ENCODE data around the gene AUTS2.

Gene AUTS2

GRCh38 chr7:70785427-70785826 lies 1187.2 kb downstream of the AUTS2 start:
- Histone ChIP-seq H3K9ac (ENCODE audit: insufficient read length, low read depth) (no peak overlapping the region), H3K4me1 (ENCODE audit: insufficient read depth, insufficient read length) (peaks cover 6% of the 10 kb centered on the region), H3K27me3 (ENCODE audit: insufficient read depth, insufficient read length) (no peaks in the 10 kb centered on the region), H3K9me3 (ENCODE audit: insufficient read depth, low read length) (no peaks in the 10 kb centered on the region), H3K36me3 (ENCODE audit: insufficient read depth, insufficient read length, low read length) (peaks cover 92% of the 10 kb centered on the region), H3K4me3 (ENCODE audit: insufficient read length, low read depth) (no peak overlapping the region)
- no peak for DNase-seq (ENCODE audit: low read depth, low spot score)
- no peak for TF ChIP-seq ZNF274 (IDR thresholded peaks at IDR 0.05; ENCODE audit: low read depth, low read length)
- TF ChIP-seq SUZ12 (IDR thresholded peaks at IDR 0.05; ENCODE audit: extremely low read depth, insufficient read depth, insufficient read length): no peak
- no peak for TF ChIP-seq YY1 (IDR thresholded peaks at IDR 0.05; ENCODE audit: insufficient read depth, insufficient read length)

GRCh38 chr7:70786076-70786475 lies 1187.8 kb downstream of the AUTS2 start:
- Histone ChIP-seq H3K27me3 (ENCODE audit: insufficient read depth, insufficient read length) (no peaks in the 10 kb centered on the region), H3K4me1 (ENCODE audit: insufficient read depth, insufficient read length) (peaks cover 9% of the 10 kb centered on the region), H3K4me3 (ENCODE audit: insufficient read length, low read depth) (no peak overlapping the region), H3K36me3 (ENCODE audit: insufficient read depth, insufficient read length, low read length) (peaks cover 94% of the 10 kb centered on the region), H3K9ac (ENCODE audit: insufficient read length, low read depth) (no peak overlapping the region), H3K9me3 (ENCODE audit: insufficient read depth, low read length) (no peaks in the 10 kb centered on the region)
- DNase-seq (ENCODE audit: low read depth, low spot score): no peak
- no peak for TF ChIP-seq YY1 (IDR thresholded peaks at IDR 0.05; ENCODE audit: insufficient read depth, insufficient read length)
- no peak for TF ChIP-seq ZNF274 (IDR thresholded peaks at IDR 0.05; ENCODE audit: low read depth, low read length)

- peaks cover 95% of the 10 kb centered on the region for H3K36me3 ChIP-seq (ENCODE audit: insufficient read depth, insufficient read length, low read length)
- H3K9me3 ChIP-seq (ENCODE audit: insufficient read depth, low read length): no peaks in the 10 kb centered on the region
- no peak overlapping the region for H3K9ac ChIP-seq (ENCODE audit: insufficient read length, low read depth)
- DNase-seq (ENCODE audit: low read depth, low spot score): no peak
- TF ChIP-seq SUZ12 (IDR thresholded peaks at IDR 0.05; ENCODE audit: extremely low read depth, insufficient read depth, insufficient read length) (no peak), ZNF274 (IDR thresholded peaks at IDR 0.05; ENCODE audit: low read depth, low read length) (no peak), YY1 (IDR thresholded peaks at IDR 0.05; ENCODE audit: insufficient read depth, insufficient read length) (no peak)
- peaks cover 5% of the 10 kb centered on the region for H3K4me1 ChIP-seq (ENCODE audit: insufficient read depth, insufficient read length)
- no peaks in the 10 kb centered on the region for H3K27me3 ChIP-seq (ENCODE audit: insufficient read depth, insufficient read length)
- no peak overlapping the region for H3K4me3 ChIP-seq (ENCODE audit: insufficient read length, low read depth)
Measured at GRCh38 chr7:70787286-70787685, 1189.0 kb downstream of the AUTS2 start.

GRCh38 chr7:70787771-70788170 lies 1189.5 kb downstream of the AUTS2 start:
- H3K9ac ChIP-seq (ENCODE audit: insufficient read length, low read depth): no peak overlapping the region
- no peaks in the 10 kb centered on the region for H3K27me3 ChIP-seq (ENCODE audit: insufficient read depth, insufficient read length)
- H3K4me1 ChIP-seq (ENCODE audit: insufficient read depth, insufficient read length): peaks cover 5% of the 10 kb centered on the region
- peaks cover 93% of the 10 kb centered on the region for H3K36me3 ChIP-seq (ENCODE audit: insufficient read depth, insufficient read length, low read length)
- no peaks in the 10 kb centered on the region for H3K9me3 ChIP-seq (ENCODE audit: insufficient read depth, low read length)
- H3K4me3 ChIP-seq (ENCODE audit: insufficient read length, low read depth): no peak overlapping the region
- DNase-seq (ENCODE audit: low read depth, low spot score): no peak
- no peak for TF ChIP-seq YY1 (IDR thresholded peaks at IDR 0.05; ENCODE audit: insufficient read depth, insufficient read length)
- no peak for TF ChIP-seq ZNF274 (IDR thresholded peaks at IDR 0.05; ENCODE audit: low read depth, low read length)
- TF ChIP-seq SUZ12 (IDR thresholded peaks at IDR 0.05; ENCODE audit: extremely low read depth, insufficient read depth, insufficient read length): no peak

GRCh38 chr7:70788276-70788675 lies 1190.0 kb downstream of the AUTS2 start:
- Histone ChIP-seq H3K9me3 (ENCODE audit: insufficient read depth, low read length) (no peaks in the 10 kb centered on the region), H3K9ac (ENCODE audit: insufficient read length, low read depth) (no peak overlapping the region), H3K4me1 (ENCODE audit: insufficient read depth, insufficient read length) (peaks cover 5% of the 10 kb centered on the region), H3K27me3 (ENCODE audit: insufficient read depth, insufficient read length) (no peaks in the 10 kb centered on the region), H3K36me3 (ENCODE audit: insufficient read depth, insufficient read length, low read length) (peaks cover 93% of the 10 kb centered on the region), H3K4me3 (ENCODE audit: insufficient read length, low read depth) (no peak overlapping the region)
- no peak for DNase-seq (ENCODE audit: low read depth, low spot score)
- TF ChIP-seq YY1 (IDR thresholded peaks at IDR 0.05; ENCODE audit: insufficient read depth, insufficient read length): no peak
- no peak for TF ChIP-seq ZNF274 (IDR thresholded peaks at IDR 0.05; ENCODE audit: low read depth, low read length)
- TF ChIP-seq SUZ12 (IDR thresholded peaks at IDR 0.05; ENCODE audit: extremely low read depth, insufficient read depth, insufficient read length): no peak

GRCh38 chr7:70789481-70790214 lies 1191.4 kb downstream of the AUTS2 start:
- TF ChIP-seq YY1 (IDR thresholded peaks at IDR 0.05; ENCODE audit: insufficient read depth, insufficient read length) (no peak), ZNF274 (IDR thresholded peaks at IDR 0.05; ENCODE audit: low read depth, low read length) (no peak), SUZ12 (IDR thresholded peaks at IDR 0.05; ENCODE audit: extremely low read depth, insufficient read depth, insufficient read length) (no peak)
- Histone ChIP-seq H3K4me3 (ENCODE audit: insufficient read length, low read depth) (no peak overlapping the region), H3K4me1 (ENCODE audit: insufficient read depth, insufficient read length) (peaks cover 5% of the 10 kb centered on the region), H3K9me3 (ENCODE audit: insufficient read depth, low read length) (no peaks in the 10 kb centered on the region), H3K36me3 (ENCODE audit: insufficient read depth, insufficient read length, low read length) (peaks cover 93% of the 10 kb centered on the region), H3K27me3 (ENCODE audit: insufficient read depth, insufficient read length) (no peaks in the 10 kb centered on the region), H3K9ac (ENCODE audit: insufficient read length, low read depth) (no peak overlapping the region)
- DNase-seq (ENCODE audit: low read depth, low spot score): no peak

GRCh38 chr7:70790215-70791073 lies 1192.2 kb downstream of the AUTS2 start:
- no peak for DNase-seq (ENCODE audit: low read depth, low spot score)
- Histone ChIP-seq H3K4me1 (ENCODE audit: insufficient read depth, insufficient read length) (peaks cover 5% of the 10 kb centered on the region), H3K4me3 (ENCODE audit: insufficient read length, low read depth) (no peak overlapping the region), H3K27me3 (ENCODE audit: insufficient read depth, insufficient read length) (no peaks in the 10 kb centered on the region), H3K9ac (ENCODE audit: insufficient read length, low read depth) (no peak overlapping the region), H3K36me3 (ENCODE audit: insufficient read depth, insufficient read length, low read length) (peaks cover 85% of the 10 kb centered on the region), H3K9me3 (ENCODE audit: insufficient read depth, low read length) (no peaks in the 10 kb centered on the region)
- TF ChIP-seq ZNF274 (IDR thresholded peaks at IDR 0.05; ENCODE audit: low read depth, low read length) (no peak), SUZ12 (IDR thresholded peaks at IDR 0.05; ENCODE audit: extremely low read depth, insufficient read depth, insufficient read length) (no peak), YY1 (IDR thresholded peaks at IDR 0.05; ENCODE audit: insufficient read depth, insufficient read length) (no peak)
